Ovary (tissue), 3 donors: ENCODE measurements around the gene GNG3.

Experiments
- EP300 ChIP-seq: sonication (generic); formaldehyde crosslinking; IDR thresholded peaks from one replicate; pipeline ENCODE4 v1.6.1; 2017; ENCODE audit warnings: antibody characterized with exemption
- POLR2A ChIP-seq: fragments of 450-650 bp; IDR thresholded peaks from one replicate; pipeline ENCODE4 v1.6.1; 2017; ENCODE audit warnings: antibody characterized with exemption, mild to moderate bottlenecking, moderate library complexity
- TF ChIP-seq, protein P1 (sequence below), 3 donors: fragments of 450-650 bp in 2 of 3; fragments of 200-600 bp in 1 of 3; IDR thresholded peaks; one replicate each; pipeline versions ENCODE4 v1.5.1 to v1.8.0; 2016 to 2022; ENCODE audit warnings: antibody characterized with exemption in 3 of 3, mild to moderate bottlenecking in 1 of 3
- donor health status: DM: no; HTN: no; CAD: no.

GRCh38 chr11:62747475-62748160 lies 40.1 kb downstream of the GNG3 start:
- no peak for TF ChIP-seq POLR2A
- TF ChIP-seq, protein P1, sequence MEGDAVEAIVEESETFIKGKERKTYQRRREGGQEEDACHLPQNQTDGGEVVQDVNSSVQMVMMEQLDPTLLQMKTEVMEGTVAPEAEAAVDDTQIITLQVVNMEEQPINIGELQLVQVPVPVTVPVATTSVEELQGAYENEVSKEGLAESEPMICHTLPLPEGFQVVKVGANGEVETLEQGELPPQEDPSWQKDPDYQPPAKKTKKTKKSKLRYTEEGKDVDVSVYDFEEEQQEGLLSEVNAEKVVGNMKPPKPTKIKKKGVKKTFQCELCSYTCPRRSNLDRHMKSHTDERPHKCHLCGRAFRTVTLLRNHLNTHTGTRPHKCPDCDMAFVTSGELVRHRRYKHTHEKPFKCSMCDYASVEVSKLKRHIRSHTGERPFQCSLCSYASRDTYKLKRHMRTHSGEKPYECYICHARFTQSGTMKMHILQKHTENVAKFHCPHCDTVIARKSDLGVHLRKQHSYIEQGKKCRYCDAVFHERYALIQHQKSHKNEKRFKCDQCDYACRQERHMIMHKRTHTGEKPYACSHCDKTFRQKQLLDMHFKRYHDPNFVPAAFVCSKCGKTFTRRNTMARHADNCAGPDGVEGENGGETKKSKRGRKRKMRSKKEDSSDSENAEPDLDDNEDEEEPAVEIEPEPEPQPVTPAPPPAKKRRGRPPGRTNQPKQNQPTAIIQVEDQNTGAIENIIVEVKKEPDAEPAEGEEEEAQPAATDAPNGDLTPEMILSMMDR (IDR thresholded peaks at IDR 0.05) = no peak
- TF ChIP-seq EP300 = no peak
